HepG2 (cell line): ENCODE data around the gene DNAJC8. TPM values are rescaled to one million over a fixed set of nuclear protein-coding genes. Genes with fewer than 3 reads are reported as not detected.

ENCODE experiments used
- ARNTL ChIP-seq: sonication (generic); formaldehyde crosslinking; IDR thresholded peaks from 2 replicates; pipeline ENCODE4 v1.4.0; 2020; ENCODE audit warnings: mild to moderate bottlenecking, missing genetic modification reagents
- CBX2 ChIP-seq, 2 experiments: fragments of 200-600 bp in 1 of 2; sonication (generic); formaldehyde crosslinking in 1 of 2; IDR thresholded peaks; 2 replicates each; pipeline versions ENCODE4 v1.7.0 to v1.8.1; 2018 to 2022; ENCODE audit warnings: low read depth in 2 of 2, low read length in 1 of 2, mild to moderate bottlenecking in 1 of 2, missing genetic modification reagents in 1 of 2
- FOXP4 ChIP-seq: sonication (generic); formaldehyde crosslinking; IDR thresholded peaks from 2 replicates; pipeline ENCODE4 v1.4.0; 2020; ENCODE audit warnings: missing genetic modification reagents
- KMT2B ChIP-seq: IDR thresholded peaks from 2 replicates; pipeline ENCODE4 v1.6.1; 2016; ENCODE audit warnings: missing genetic modification reagents, missing compliant biosample characterization
- MTA3 ChIP-seq: sonication (generic); formaldehyde crosslinking; IDR thresholded peaks from 2 replicates; pipeline ENCODE4 v1.4.0; 2020; ENCODE audit warnings: missing genetic modification reagents
- RFX5 ChIP-seq: IDR thresholded peaks from 2 replicates; pipeline ENCODE4 v1.6.1; 2011; ENCODE audit warnings: low read depth, low read length, improper control_type of control experiment
- SAP130 ChIP-seq: IDR thresholded peaks from 2 replicates; pipeline ENCODE4 v1.6.1; 2016; ENCODE audit warnings: low read depth
- TBX3 ChIP-seq: fragments of 450-650 bp; IDR thresholded peaks from 2 replicates; pipeline ENCODE4 v1.6.1; 2017; ENCODE audit warnings: antibody characterized with exemption, mild to moderate bottlenecking, inconsistent platforms, borderline replicate concordance
- ZBTB43 ChIP-seq: sonication (generic); formaldehyde crosslinking; conservative IDR thresholded peaks from 2 replicates; pipeline ENCODE4 v1.4.0; 2020; ENCODE audit warnings: missing genetic modification reagents
- ZC3H13 ChIP-seq: sonication (generic); formaldehyde crosslinking; IDR thresholded peaks from 2 replicates; pipeline ENCODE4 v1.8.1; 2023; ENCODE audit warnings: mild to moderate bottlenecking, missing genetic modification reagents, moderate library complexity
- ZFX ChIP-seq: sonication (generic); formaldehyde crosslinking; IDR thresholded peaks from 2 replicates; pipeline ENCODE4 v1.4.0; 2020; ENCODE audit warnings: mild to moderate bottlenecking, low read depth, missing genetic modification reagents, moderate library complexity
- ZNF124 ChIP-seq: sonication (generic); formaldehyde crosslinking; IDR thresholded peaks from 2 replicates; pipeline ENCODE4 v1.4.0; 2020; ENCODE audit warnings: missing genetic modification reagents
- ZNF224 ChIP-seq: sonication (generic); formaldehyde crosslinking; IDR thresholded peaks from 2 replicates; pipeline ENCODE4 v1.5.0; 2020; ENCODE audit warnings: mild to moderate bottlenecking, missing genetic modification reagents
- ZNF235 ChIP-seq: sonication (generic); formaldehyde crosslinking; IDR thresholded peaks from 2 replicates; pipeline ENCODE4 v1.8.1; 2023; ENCODE audit warnings: mild to moderate bottlenecking, missing genetic modification reagents, borderline replicate concordance
- ZNF383 ChIP-seq: sonication (generic); formaldehyde crosslinking; IDR thresholded peaks from 2 replicates; pipeline ENCODE4 v1.4.0; 2020; ENCODE audit warnings: missing genetic modification reagents, mild to moderate bottlenecking, borderline replicate concordance
- ZNF501 ChIP-seq: sonication (generic); formaldehyde crosslinking; IDR thresholded peaks from 2 replicates; pipeline ENCODE4 v1.5.1; 2020; ENCODE audit warnings: mild to moderate bottlenecking, moderate library complexity, missing genetic modification reagents
- ZNF510 ChIP-seq: sonication (generic); formaldehyde crosslinking; IDR thresholded peaks from 2 replicates; pipeline ENCODE4 v1.4.0; 2020; ENCODE audit warnings: low read depth, mild to moderate bottlenecking, missing genetic modification reagents
- ZNF572 ChIP-seq: sonication (generic); formaldehyde crosslinking; IDR thresholded peaks from 2 replicates; pipeline ENCODE4 v1.5.1; 2020; ENCODE audit warnings: mild to moderate bottlenecking, missing genetic modification reagents
- polyA plus RNA-seq, 8 experiments: library from polyadenylated mRNA; depleted of rRNA in 3 of 8; stranded (reverse) in 7 of 8; unstranded in 1 of 8; fragments of >200 nt; fragmentation: Illumina TruSeq in 4 of 8; extraction: Trizol in 4 of 8; gene quantifications; 2 replicates each; pipeline versions ENCODE4 v1.2.1 to v1.2.3, GENCODE V29; 2011 to 2016; ENCODE audit warnings: low read depth in 4 of 8, missing spikeins in 1 of 8, mixed read lengths in 1 of 8; ENCODE audit not compliant: insufficient read depth in 1 of 8
- total RNA-seq, 5 experiments: library from RNA; depleted of rRNA; stranded (reverse); fragments of >200 nt; fragmentation: Illumina TruSeq; extraction: Trizol; gene quantifications; 2 replicates each; pipeline ENCODE4 v1.2.3, GENCODE V29; 2016; ENCODE audit warnings: low read depth in 1 of 5
- TF ChIP-seq, protein P1 (sequence below): IDR thresholded peaks from 2 replicates; pipeline ENCODE4 v1.6.1; 2016; ENCODE audit warnings: low read depth, borderline replicate concordance
- TF ChIP-seq, protein P2 (sequence below): sonication (generic); formaldehyde crosslinking; IDR thresholded peaks from 2 replicates; pipeline ENCODE4 v1.5.0; 2020; ENCODE audit warnings: mild to moderate bottlenecking, missing genetic modification reagents
- TF ChIP-seq, protein P3 (sequence below): sonication (generic); formaldehyde crosslinking; IDR thresholded peaks from 2 replicates; pipeline ENCODE4 v1.4.0; 2020; ENCODE audit warnings: mild to moderate bottlenecking, low read depth, missing genetic modification reagents

The DNAJC8 gene
- total and polyA plus RNA-seq, 2 of the 13 experiments (the other 11 are each of a cell fraction or from before 2014, with no cell fraction given) = 54.5 to 126 TPM

GRCh38 chr1:28235755-28236655 is 3.2 kb upstream of the DNAJC8 start, which contains the start of gene ATP5IF1 (continued):
- peak; percentile 68 for TF ChIP-seq ZBTB43
- TF ChIP-seq RFX5 = peak; percentile 8; the same call in 1 of the 2 replicates
- TF ChIP-seq ZC3H13 (CRISPR knock-in tag) = peak; percentile 29
- TF ChIP-seq ZFX (CRISPR knock-in tag) = peak; percentile 74
- no peak; the same call in 1 of the 2 replicates for TF ChIP-seq ZNF510 (CRISPR knock-in tag)
- TF ChIP-seq ZNF235 (CRISPR knock-in tag) = no peak
- peak; percentile 37; the same call in 1 of the 2 replicates for TF ChIP-seq ZNF383 (CRISPR knock-in tag)
- peak; percentile 93 for TF ChIP-seq SAP130 (CRISPR knock-in tag)
- TF ChIP-seq ARNTL (CRISPR knock-in tag) = no peak
- peak; percentile 92 for TF ChIP-seq ZNF501 (CRISPR knock-in tag)
- TF ChIP-seq TBX3 = no peak
- no peak for TF ChIP-seq CBX2 (IDR thresholded peaks at IDR 0.05; ENCODE audit: low read depth, low read length)
- TF ChIP-seq CBX2 (CRISPR knock-in tag; IDR thresholded peaks at IDR 0.05; ENCODE audit: low read depth) = no peak
- peak; percentile 35; the same call in 1 of the 2 replicates for TF ChIP-seq FOXP4 (CRISPR knock-in tag)
- TF ChIP-seq ZNF224 = 0 out of 2 replicates have a peak, but pooled peaks have one; percentile 71
- peak; percentile 80 for TF ChIP-seq KMT2B (CRISPR knock-in tag)
- TF ChIP-seq MTA3 (CRISPR knock-in tag) = no peak
- TF ChIP-seq, protein P1, sequence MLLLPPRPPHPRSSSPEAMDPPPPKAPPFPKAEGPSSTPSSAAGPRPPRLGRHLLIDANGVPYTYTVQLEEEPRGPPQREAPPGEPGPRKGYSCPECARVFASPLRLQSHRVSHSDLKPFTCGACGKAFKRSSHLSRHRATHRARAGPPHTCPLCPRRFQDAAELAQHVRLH = peak; percentile 55; the same call in 1 of the 2 replicates
- peak; percentile 82; the same call in 1 of the 2 replicates for TF ChIP-seq ZNF124 (CRISPR knock-in tag)
- peak; percentile 70; the same call in 1 of the 2 replicates for TF ChIP-seq ZNF572 (CRISPR knock-in tag)
- TF ChIP-seq, protein P2, sequence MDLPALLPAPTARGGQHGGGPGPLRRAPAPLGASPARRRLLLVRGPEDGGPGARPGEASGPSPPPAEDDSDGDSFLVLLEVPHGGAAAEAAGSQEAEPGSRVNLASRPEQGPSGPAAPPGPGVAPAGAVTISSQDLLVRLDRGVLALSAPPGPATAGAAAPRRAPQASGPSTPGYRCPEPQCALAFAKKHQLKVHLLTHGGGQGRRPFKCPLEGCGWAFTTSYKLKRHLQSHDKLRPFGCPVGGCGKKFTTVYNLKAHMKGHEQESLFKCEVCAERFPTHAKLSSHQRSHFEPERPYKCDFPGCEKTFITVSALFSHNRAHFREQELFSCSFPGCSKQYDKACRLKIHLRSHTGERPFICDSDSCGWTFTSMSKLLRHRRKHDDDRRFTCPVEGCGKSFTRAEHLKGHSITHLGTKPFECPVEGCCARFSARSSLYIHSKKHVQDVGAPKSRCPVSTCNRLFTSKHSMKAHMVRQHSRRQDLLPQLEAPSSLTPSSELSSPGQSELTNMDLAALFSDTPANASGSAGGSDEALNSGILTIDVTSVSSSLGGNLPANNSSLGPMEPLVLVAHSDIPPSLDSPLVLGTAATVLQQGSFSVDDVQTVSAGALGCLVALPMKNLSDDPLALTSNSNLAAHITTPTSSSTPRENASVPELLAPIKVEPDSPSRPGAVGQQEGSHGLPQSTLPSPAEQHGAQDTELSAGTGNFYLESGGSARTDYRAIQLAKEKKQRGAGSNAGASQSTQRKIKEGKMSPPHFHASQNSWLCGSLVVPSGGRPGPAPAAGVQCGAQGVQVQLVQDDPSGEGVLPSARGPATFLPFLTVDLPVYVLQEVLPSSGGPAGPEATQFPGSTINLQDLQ (CRISPR knock-in tag) = peak; percentile 60; the same call in 1 of the 2 replicates
- TF ChIP-seq, protein P3, sequence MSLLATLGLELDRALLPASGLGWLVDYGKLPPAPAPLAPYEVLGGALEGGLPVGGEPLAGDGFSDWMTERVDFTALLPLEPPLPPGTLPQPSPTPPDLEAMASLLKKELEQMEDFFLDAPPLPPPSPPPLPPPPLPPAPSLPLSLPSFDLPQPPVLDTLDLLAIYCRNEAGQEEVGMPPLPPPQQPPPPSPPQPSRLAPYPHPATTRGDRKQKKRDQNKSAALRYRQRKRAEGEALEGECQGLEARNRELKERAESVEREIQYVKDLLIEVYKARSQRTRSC (CRISPR knock-in tag) = peak; percentile 61; the same call in 1 of the 2 replicates
